OCI-LY3 (cell line): ENCODE measurements around the gene FAM174B.

Experiments used
- H2AFZ ChIP-seq: fragments of 200-600, 300-600 bp; shearing (Covaris generic); 2 replicates; pipeline ENCODE4 v1.6.0; 2014; ENCODE audit warnings: antibody characterized with exemption, low read depth, low read length
- H3K27ac ChIP-seq: fragments of 200-600, 300-600 bp; sonication (generic); 2 replicates; pipeline ENCODE4 v1.5.1; 2014; ENCODE audit warnings: mild to moderate bottlenecking, low read length, moderate library complexity, mixed read lengths
- H3K27me3 ChIP-seq: fragments of 200-600, 300-600 bp; sonication (generic); 2 replicates; pipeline ENCODE4 v1.6.1; 2014; ENCODE audit warnings: low read depth, low read length, mixed read lengths
- H3K36me3 ChIP-seq: fragments of 200-600, 300-600 bp; sonication (generic); replicated peaks from 2 replicates; pipeline ENCODE3; 2014; ENCODE audit warnings: low read depth, low read length, mixed read lengths
- H3K4me1 ChIP-seq: fragments of 300-600, 200-600 bp; sonication (generic); 2 replicates; pipeline ENCODE4 v1.6.1; 2014; ENCODE audit warnings: low read length, mixed read lengths
- H3K4me2 ChIP-seq: fragments of 200-600, 300-600 bp; sonication (generic); 2 replicates; pipeline ENCODE4 v1.6.1; 2014; ENCODE audit warnings: low read length, mixed read lengths
- H3K4me3 ChIP-seq: fragments of 300-600, 200-600 bp; sonication (generic); 2 replicates; pipeline ENCODE4 v1.5.1; 2014; ENCODE audit warnings: antibody characterized with exemption, mild to moderate bottlenecking, low read length, moderate library complexity
- H3K79me2 ChIP-seq: fragments of 300-600, 200-600 bp; shearing (Covaris generic); 2 replicates; pipeline ENCODE4 v1.6.1; 2014; ENCODE audit warnings: mild to moderate bottlenecking, low read length, mixed read lengths
- H3K9ac ChIP-seq: fragments of 300-600, 200-600 bp; shearing (Covaris generic); 2 replicates; pipeline ENCODE4 v1.6.0; 2014; ENCODE audit warnings: mild to moderate bottlenecking, low read length, moderate library complexity
- H3K9me3 ChIP-seq: fragments of 200-600, 300-600 bp; shearing (Covaris generic); 2 replicates; pipeline ENCODE4 v1.6.1; 2014; ENCODE audit warnings: low read length, mixed read lengths; ENCODE audit not compliant: insufficient read depth
- H4K20me1 ChIP-seq: fragments of 200-600, 300-600 bp; sonication (generic); 2 replicates; pipeline ENCODE4 v1.6.1; 2016; ENCODE audit warnings: low read length, mixed read lengths; ENCODE audit not compliant: insufficient read depth
- EZH2phosphoT487 ChIP-seq: fragments of 200-600 bp; shearing (Covaris generic); IDR thresholded peaks from 2 replicates; pipeline ENCODE4 v1.6.1; 2018; ENCODE audit warnings: antibody characterized with exemption, mixed run types, low read depth
- TF ChIP-seq, protein P1 (sequence below): fragments of 200-600, 300-600 bp; sonication (generic); IDR thresholded peaks from 2 replicates; pipeline ENCODE4 v1.5.1; 2014; ENCODE audit warnings: antibody characterized with exemption, low read length, low read depth

FAM174B gene

DNA sequence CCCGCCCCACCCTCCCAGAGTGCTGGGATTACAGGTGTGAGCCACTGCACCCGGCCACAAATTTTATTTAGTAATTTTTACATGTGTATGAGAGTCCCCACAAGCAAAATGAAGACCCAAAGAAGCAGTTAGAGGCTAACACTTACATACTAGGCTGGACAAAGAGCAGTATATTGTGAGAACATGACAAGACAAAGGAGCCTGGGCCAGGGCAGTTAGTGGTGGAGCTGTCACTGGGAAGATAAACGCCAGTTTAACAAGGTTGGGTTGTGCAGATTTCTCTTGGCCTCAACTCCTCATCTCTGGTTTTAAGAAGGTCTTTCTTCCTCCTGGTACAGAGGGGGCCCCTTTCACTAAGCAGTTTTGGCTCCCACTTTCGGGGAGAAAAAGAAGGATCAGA, 19.9 kb upstream of the FAM174B start:
- no peaks in the 10 kb centered on the region for H3K36me3 ChIP-seq
- H3K9ac ChIP-seq = no peak overlapping the region
- H3K79me2 ChIP-seq = no peaks in the 10 kb centered on the region
- H3K27me3 ChIP-seq = peaks cover 65% of the 10 kb centered on the region
- TF ChIP-seq, protein P1, sequence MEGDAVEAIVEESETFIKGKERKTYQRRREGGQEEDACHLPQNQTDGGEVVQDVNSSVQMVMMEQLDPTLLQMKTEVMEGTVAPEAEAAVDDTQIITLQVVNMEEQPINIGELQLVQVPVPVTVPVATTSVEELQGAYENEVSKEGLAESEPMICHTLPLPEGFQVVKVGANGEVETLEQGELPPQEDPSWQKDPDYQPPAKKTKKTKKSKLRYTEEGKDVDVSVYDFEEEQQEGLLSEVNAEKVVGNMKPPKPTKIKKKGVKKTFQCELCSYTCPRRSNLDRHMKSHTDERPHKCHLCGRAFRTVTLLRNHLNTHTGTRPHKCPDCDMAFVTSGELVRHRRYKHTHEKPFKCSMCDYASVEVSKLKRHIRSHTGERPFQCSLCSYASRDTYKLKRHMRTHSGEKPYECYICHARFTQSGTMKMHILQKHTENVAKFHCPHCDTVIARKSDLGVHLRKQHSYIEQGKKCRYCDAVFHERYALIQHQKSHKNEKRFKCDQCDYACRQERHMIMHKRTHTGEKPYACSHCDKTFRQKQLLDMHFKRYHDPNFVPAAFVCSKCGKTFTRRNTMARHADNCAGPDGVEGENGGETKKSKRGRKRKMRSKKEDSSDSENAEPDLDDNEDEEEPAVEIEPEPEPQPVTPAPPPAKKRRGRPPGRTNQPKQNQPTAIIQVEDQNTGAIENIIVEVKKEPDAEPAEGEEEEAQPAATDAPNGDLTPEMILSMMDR = no peak
- no peak for TF ChIP-seq EZH2phosphoT487
- no peaks in the 10 kb centered on the region for H3K9me3 ChIP-seq
- no peak overlapping the region for H3K4me2 ChIP-seq
- no peak overlapping the region for H2AFZ ChIP-seq
- H4K20me1 ChIP-seq = no peaks in the 10 kb centered on the region
- H3K27ac ChIP-seq = no peak overlapping the region
- no peaks in the 10 kb centered on the region for H3K4me1 ChIP-seq
- H3K4me3 ChIP-seq = no peak overlapping the region

DNA sequence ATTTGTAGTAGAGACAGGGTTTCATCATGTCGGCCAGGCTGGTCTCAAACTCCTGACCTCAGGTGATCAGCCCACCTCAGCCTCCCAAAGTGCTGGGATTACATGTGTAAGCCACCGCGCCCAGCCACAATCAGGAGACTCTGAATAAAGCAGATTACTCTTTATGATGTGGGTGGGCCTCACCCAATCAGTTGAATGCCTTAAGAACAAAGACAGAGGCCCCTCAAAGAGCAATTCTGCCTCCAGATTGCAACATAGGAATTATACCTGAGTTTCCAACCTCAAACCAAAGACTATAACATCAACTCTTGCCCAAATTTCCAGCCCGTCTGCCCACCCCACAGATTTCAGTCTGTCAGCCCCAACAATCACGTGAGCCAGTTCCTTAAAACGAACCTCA, 18.8 kb upstream of the FAM174B start:
- Histone ChIP-seq H3K4me2 (no peak overlapping the region), H3K4me1 (no peaks in the 10 kb centered on the region), H4K20me1 (no peaks in the 10 kb centered on the region), H3K9me3 (no peaks in the 10 kb centered on the region), H3K36me3 (no peaks in the 10 kb centered on the region), H3K4me3 (no peak overlapping the region), H3K79me2 (no peaks in the 10 kb centered on the region), H3K9ac (no peak overlapping the region), H3K27ac (no peak overlapping the region), H3K27me3 (peaks cover 66% of the 10 kb centered on the region), H2AFZ (no peak overlapping the region)
- TF ChIP-seq EZH2phosphoT487 = no peak
- TF ChIP-seq, protein P1 = no peak

DNA sequence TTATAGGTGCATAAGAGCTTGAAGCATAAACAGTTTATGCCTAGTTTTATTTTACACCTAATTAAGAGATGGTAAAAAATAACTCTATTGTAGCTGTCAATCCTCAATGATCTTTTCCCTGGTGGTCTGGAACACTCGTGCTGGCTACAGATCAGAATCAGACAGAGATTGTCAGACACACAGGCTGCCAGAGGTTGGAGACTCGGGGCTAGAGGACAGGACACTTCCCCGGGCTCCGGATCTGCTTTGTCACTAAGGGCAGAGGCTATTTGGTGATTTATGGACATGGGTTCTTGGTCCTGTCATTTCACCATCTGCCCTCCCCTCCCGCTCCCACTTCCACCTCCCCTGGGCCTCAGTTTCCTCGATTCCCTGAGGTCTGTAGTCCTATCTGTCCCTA, 16.5 kb upstream of the FAM174B start:
- H3K27me3 ChIP-seq = peaks cover 51% of the 10 kb centered on the region
- H3K27ac ChIP-seq = no peak overlapping the region
- H3K4me1 ChIP-seq = no peaks in the 10 kb centered on the region
- no peaks in the 10 kb centered on the region for H3K79me2 ChIP-seq
- H2AFZ ChIP-seq = no peak overlapping the region
- no peaks in the 10 kb centered on the region for H4K20me1 ChIP-seq
- no peak overlapping the region for H3K4me3 ChIP-seq
- TF ChIP-seq, protein P1 = no peak
- TF ChIP-seq EZH2phosphoT487 = no peak
- H3K36me3 ChIP-seq = no peaks in the 10 kb centered on the region
- no peaks in the 10 kb centered on the region for H3K9me3 ChIP-seq
- no peak overlapping the region for H3K4me2 ChIP-seq
- H3K9ac ChIP-seq = no peak overlapping the region

DNA sequence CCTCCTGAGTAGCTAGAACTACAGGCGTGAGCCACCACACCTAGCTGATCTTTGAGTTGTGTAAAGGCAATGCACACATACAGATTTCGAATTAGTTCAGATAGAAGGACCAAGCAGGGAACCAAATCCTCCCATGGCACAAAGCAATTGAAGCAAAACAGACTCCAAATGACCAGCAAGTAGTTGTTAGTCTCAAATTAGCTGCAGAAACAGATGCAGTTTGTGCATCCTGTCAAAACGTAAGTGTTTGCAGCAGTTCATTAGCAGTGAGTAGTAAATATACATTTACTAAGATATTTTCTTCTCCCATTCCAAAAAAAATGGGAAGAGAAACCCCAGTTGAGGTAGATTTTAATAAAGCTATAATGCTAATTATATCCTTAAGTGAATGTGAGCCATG, 15.8 kb upstream of the FAM174B start:
- no peaks in the 10 kb centered on the region for H3K79me2 ChIP-seq
- H3K36me3 ChIP-seq = no peaks in the 10 kb centered on the region
- no peaks in the 10 kb centered on the region for H4K20me1 ChIP-seq
- no peak for TF ChIP-seq EZH2phosphoT487
- TF ChIP-seq, protein P1 = no peak
- H3K4me2 ChIP-seq = no peak overlapping the region
- H3K9ac ChIP-seq = no peak overlapping the region
- no peaks in the 10 kb centered on the region for H3K4me1 ChIP-seq
- H2AFZ ChIP-seq = no peak overlapping the region
- H3K27ac ChIP-seq = no peak overlapping the region
- peaks cover 55% of the 10 kb centered on the region for H3K27me3 ChIP-seq
- H3K4me3 ChIP-seq = no peak overlapping the region
- H3K9me3 ChIP-seq = no peaks in the 10 kb centered on the region
